T-helper 2 cell treated with Interferon-gamma antibody and Interleukin-4, amounts not matched to agents 100 ng/mL and 5 ng/mL, for 36 hours (primary cell): ENCODE data around the gene FUOM. TPM values are rescaled to one million over a fixed set of nuclear protein-coding genes. Genes with fewer than 3 reads are reported as not detected.

Source experiments
- intact Hi-C: fragments of 100-400 bp; cut with micrococcal nuclease; formaldehyde crosslinking; loops from one replicate; pipeline ENCODE4 v1.15.1; 2023
- total RNA-seq: library from RNA; stranded (reverse); gene quantifications from 2 replicates; pipeline ENCODE4 v1.2.3, GENCODE V29; 2022

The FUOM gene
- total RNA-seq, 1 donor from 2014 or later, result 16.7 TPM

DNA sequence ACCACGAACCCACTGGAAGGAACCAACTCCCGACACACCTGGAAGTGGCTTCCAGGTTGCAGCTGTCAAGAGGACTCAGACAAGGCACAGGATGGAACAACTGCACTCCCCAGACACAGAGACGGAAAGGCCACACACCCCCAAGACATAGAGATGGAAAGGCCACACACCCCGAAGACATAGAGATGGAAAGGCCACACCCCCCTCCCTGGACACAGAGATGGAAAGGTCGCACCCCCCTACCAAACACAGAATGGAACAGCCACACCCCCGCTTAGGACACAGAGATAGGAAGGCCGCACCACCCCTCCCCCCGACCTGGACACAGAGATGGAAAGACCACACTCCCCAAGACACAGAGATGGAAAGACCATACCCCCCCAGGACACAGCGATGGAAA, 41.6 kb downstream of the FUOM start:
- intact Hi-C loops, result no loop called here

DNA sequence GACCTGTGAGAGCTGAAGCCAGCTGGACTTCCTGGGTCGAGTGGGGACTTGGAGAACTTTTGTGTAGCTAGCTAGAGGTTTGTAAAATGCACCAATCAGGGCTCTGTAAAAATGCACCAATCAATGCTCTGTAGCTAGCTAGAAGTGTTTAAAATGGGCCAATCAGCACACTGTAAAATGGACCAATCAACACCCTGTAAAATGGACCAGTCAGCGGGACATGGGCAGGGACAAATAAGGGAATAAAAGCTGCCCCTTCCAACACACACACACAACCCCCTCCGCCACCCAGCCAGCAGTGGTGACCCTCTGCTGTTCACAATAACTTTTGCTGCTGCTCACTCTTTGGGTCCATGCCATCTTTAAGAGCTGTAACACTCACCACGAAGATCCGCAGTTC, 42.0 kb downstream of the FUOM start:
- intact Hi-C loops, result no loop called here

- intact Hi-C loops, result no loop called here
Measured at GRCh38 chr10:133314911-133315310, 42.9 kb downstream of the FUOM start.

DNA sequence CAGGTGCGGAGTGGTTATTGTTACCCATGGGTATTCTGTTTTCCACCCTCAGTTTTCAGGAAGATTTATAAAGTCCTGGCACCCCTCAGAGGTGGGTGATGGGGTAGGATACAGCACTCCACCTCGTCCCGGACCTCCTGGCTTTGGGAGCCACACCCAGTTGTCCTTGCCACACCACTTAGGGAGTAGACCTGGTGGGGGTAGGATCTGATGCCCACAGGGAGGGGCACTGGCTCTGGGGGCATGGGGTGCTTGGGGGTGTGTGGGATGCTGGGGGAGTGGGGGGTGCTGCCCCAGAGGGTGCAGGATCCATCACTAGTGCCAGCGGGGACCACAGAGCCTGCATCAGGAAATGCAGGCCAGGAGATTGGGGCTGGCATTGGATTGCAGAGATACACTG, 44.6 kb downstream of the FUOM start:
- intact Hi-C loops, result no loop called here

GRCh38 chr10:133312769-133313145, 45.1 kb downstream of the FUOM start:
- intact Hi-C loops, result no loop called here

DNA sequence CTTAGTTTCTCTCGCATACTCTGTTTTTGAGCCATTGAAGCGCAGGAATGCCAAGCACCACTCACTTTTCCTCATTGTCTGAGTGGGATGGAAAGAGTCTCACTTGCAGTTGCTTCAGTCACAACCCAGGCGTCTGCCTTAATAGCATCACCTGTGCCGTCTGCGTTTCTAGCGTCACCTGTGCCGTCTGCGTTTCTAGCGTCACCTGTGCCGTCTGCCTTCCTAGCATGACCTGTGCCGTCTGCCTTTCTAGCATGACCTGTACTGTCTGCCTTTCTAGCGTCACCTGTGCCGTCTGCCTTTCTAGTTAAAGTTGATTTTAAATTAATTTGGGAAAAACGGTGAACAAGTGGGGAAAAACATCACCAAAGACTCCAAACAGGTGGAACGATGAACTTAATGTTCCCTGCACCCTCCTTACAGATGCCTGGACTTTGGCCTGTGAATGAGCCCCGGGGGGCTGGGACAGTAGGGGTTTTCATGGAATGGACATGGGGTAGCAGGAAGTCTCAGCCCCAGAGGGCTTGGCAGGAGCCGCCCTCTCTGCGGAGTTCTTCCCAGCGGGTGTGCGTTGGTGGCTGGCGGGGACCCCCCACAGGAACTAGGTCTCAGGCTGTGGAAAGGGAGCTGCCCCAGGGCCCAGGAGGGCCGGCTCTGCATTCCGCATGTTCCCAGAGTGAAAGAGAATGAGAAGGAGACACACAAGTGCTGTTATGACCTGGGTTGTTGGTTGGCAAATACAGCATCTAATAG, 45.6 kb downstream of the FUOM start:
- intact Hi-C loops, result no loop called here

DNA sequence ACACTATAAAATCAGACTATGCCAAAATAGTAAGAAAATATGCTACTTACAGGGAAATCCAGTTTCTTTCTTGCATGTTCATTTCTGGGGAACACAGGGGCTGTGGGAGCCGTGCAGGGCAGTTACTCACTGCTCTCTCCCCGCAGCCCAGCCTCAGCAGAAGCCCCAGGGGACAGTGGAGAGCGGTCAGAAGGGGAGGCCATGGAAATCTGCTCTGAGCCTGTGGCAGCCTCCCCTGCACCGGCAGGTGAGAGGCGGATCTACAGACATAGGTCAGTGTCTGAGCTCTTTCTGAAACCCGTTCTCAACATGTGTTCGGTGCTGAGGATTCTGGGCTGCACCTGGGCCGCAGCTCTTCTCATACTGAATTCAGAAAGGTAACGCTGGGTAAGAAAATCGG, 46.2 kb downstream of the FUOM start:
- intact Hi-C loops, result no loop called here

DNA sequence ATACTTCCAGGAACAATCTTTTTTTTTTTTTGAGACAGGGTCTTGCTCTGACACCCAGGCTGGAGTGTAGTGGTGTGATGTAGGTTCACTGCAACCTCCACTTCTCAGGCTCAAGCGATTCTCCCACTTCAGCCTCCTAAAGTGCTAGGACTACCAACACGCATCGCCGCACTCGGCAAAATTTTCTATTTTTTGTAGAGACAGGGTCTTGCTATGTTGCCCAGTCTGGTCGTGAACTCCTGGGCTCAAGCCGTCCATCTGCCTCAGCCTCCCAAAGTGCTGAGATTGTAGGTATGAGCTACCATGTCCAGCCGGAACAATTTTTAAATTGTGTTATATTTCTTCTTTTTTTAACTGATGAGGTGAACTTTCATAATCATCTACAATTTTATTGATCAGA, 47.0 kb downstream of the FUOM start:
- intact Hi-C loops, result no loop called here

- intact Hi-C loops, result no loop called here
Measured at GRCh38 chr10:133310399-133310755, 47.4 kb downstream of the FUOM start.

GRCh38 chr10:133309720-133310398, 48.0 kb downstream of the FUOM start:
- intact Hi-C loops, result loop anchor here (1.0 to 5.0 kb wide), 7 partner anchors 8 to 1148 kb away; partner anchors contain the start of genes ECHS1 and FUOM

DNA sequence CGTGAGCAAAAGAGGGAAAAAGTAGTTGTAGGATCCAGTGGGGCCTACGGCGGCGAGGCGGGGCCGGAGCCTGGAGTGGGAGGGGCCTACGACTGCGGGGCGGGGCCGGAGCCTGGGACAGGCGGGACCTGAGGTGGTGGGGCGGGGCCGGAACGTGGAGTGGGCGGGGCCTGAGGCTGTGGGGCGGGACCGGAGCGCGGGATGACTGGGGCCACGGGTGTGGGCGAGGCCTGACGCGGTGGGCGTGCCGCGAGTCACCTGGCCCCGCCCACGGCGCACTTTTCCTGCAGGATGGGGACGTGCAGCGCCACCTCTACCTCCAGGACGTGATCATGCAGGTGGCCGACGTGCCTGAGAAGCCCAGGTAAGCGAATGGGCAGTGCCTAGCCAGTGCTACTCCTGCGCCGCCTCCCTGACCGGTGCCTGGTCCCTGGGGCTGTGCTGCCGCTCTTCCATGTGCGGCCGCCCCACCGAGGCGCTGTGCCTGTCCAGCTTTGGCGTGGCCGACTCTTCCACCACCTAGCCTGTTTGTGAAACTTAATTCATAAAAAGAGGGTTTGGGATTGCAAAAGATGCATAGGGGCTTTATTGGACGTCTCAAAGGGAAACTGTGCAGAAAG, 48.6 kb downstream of the FUOM start:
- intact Hi-C loops, result loop anchor here (1.0 to 5.0 kb wide), 7 partner anchors 9 to 1147 kb away; partner anchors contain the start of genes ECHS1 and FUOM

DNA sequence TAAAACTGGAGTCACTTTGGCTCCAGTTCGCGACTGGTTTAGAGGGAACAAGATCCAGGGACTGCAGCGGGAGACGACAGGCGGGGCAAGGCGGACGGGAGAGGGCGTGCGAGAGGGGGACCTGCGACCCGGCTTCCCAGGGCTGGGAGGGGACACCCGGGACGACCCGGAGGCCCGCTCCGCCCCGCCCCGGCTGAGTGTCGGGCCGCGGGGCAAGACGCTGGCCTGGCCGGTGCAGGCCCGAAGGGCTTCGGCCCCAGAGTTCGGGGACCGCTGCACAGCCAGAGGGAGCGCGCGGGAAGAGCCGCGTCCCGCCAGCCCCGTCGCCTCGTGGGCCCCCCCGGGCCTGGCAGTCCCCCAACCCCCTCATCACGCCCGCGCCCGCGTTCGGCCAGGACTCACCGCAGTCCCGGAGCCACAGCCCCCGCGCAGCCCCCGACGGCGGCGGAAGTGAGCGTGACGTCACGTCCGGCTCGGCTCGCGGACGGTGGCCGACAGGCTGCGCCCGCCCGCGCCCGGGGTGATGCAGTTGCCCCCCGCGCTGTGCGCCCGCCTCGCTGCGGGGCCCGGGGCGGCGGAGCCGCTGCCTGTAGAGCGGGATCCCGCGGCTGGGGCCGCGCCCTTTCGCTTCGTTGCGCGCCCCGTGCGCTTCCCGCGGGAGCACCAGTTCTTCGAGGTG, 49.3 kb downstream of the FUOM start, which contains the start of the genes TUBGCP2 and ZNF511:
Gene TUBGCP2 (minus strand): TSS at position 452 of the 679 bp plus-strand sequence. CDS start 5,931 bp downstream, outside the sequence.
Gene ZNF511 (plus strand): TSS at position 494 of the 679 bp plus-strand sequence. CDS start 30 bp downstream, at position 524.
- intact Hi-C loops, result loop anchor here (1.0 to 5.0 kb wide), 8 partner anchors 10 to 1146 kb away; partner anchors contain the start of genes ECHS1 and FUOM

DNA sequence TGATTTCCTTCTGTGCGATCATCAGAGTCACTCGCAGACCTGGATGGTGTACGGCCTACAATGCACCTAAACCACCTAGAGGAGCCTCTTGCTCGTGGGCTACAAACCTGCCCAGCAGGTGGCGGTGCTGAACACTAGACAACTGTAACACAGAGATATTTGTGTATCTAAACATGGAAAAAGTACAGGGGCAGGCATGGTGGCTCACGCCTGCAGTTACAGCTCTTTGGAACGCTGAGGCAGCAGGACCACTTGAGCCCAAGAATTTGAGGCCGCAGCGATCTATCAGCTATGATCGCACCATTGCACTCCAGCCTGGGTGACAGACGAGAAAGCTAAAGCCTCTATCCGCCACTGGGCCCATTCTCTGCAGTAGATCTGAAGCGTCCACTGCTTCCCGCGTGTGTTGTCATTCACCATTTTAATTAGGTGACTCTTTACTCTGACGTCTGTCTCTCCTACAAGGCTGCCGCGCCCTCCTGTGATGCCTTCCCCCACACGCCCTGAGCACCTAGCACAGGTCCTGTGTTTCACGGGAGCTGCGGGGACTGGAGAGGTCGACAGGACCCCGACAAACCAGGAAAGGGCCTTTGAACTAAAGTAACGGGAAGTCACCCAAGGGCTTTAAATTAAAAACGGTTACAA, 49.9 kb downstream of the FUOM start:
- intact Hi-C loops, result loop anchor here (1.0 to 5.0 kb wide), 4 partner anchors 21 to 1146 kb away; no protein-coding TSS in a partner anchor

- intact Hi-C loops, result loop anchor here (5.0 kb wide), 1 partner anchor 1145 kb away; no protein-coding TSS in a partner anchor
Measured at GRCh38 chr10:133306941-133307379, 50.9 kb downstream of the FUOM start.

GRCh38 chr10:133306097-133306476, 51.7 kb downstream of the FUOM start:
- intact Hi-C loops, result loop anchor here (5.0 kb wide), 1 partner anchor 1144 kb away; no protein-coding TSS in a partner anchor

Other genes starting within 250 kb of the FUOM start
- gene KNDC1, start 197.8 kb downstream of the FUOM start, total RNA-seq, result 0.48 and 0.57 TPM in 2 replicates
- not detected in 2 replicates for gene UTF1, start 127.8 kb downstream of the FUOM start, total RNA-seq
- gene VENTX, start 120.2 kb downstream of the FUOM start, total RNA-seq, result not detected in 2 replicates
- gene ADAM8, start 81.2 kb downstream of the FUOM start, total RNA-seq, result 153 and 157 TPM in 2 replicates
- 54.4 and 61.5 TPM in 2 replicates for gene TUBGCP2, start 49.1 kb downstream of the FUOM start, total RNA-seq
- gene ZNF511, start 49.1 kb downstream of the FUOM start, total RNA-seq, result 63.3 and 71.1 TPM in 2 replicates
- not detected in 2 replicates for gene CALY, start 21.1 kb downstream of the FUOM start, total RNA-seq
- not detected in 2 replicates for gene PRAP1, start 10.6 kb downstream of the FUOM start, total RNA-seq
- 40.8 and 41.2 TPM in 2 replicates for gene ECHS1, start 15.3 kb upstream of the FUOM start, total RNA-seq
- 3.4 and 4.3 TPM in 2 replicates for gene PAOX, start 21.2 kb upstream of the FUOM start, total RNA-seq
- 56.9 and 61.2 TPM in 2 replicates for gene MTG1, start 36.1 kb upstream of the FUOM start, total RNA-seq
- gene SPRN, start 66.6 kb upstream of the FUOM start, total RNA-seq, result not detected in 2 replicates
- gene SCART1, start 95.9 kb upstream of the FUOM start, total RNA-seq, result 1.8 and 2.2 TPM in 2 replicates
- 0.39 TPM in 2 replicates for gene CYP2E1, start 169.3 kb upstream of the FUOM start, total RNA-seq
- 0.41 and 0.61 TPM in 2 replicates for gene SYCE1, start 207.6 kb upstream of the FUOM start, total RNA-seq